DMS153 (cell line): Measurements from ENCODE around the gene KLK15.
"Not testable (repeated sequence)": the region's sequence is repeated elsewhere in the genome, so short reads cannot be mapped to it uniquely, and the experiment has no call there.

ENCODE experiments used
- DNase-seq: peaks from one replicate; lab custom pipeline; 2025; lab: John Stamatoyannopoulos, UW

KLK15 gene

GRCh38 chr19:50796128-50796633, 37.2 kb downstream of the KLK15 start:
- DNase-seq: no peak

- DNase-seq: no peak
Observed at GRCh38 chr19:50795664-50796073, 37.7 kb downstream of the KLK15 start.

GRCh38 chr19:50794876-50795663, 38.3 kb downstream of the KLK15 start:
- no peak for DNase-seq

- DNase-seq: no peak
Observed at GRCh38 chr19:50794074-50794875, 39.1 kb downstream of the KLK15 start.

GRCh38 chr19:50793558-50794065, 39.8 kb downstream of the KLK15 start:
- no peak for DNase-seq

- no peak for DNase-seq
Observed at GRCh38 chr19:50792272-50793250, 40.8 kb downstream of the KLK15 start.

GRCh38 chr19:50791594-50792271, 41.6 kb downstream of the KLK15 start:
- DNase-seq: no peak

- no peak for DNase-seq
Observed at GRCh38 chr19:50790922-50791467, 42.4 kb downstream of the KLK15 start.

GRCh38 chr19:50790396-50790795, 43.0 kb downstream of the KLK15 start, which contains the start of gene ACP4:
Gene ACP4 (plus strand): TSS chr19:50790415. CDS start chr19:50790415, 0 bp downstream.
- DNase-seq: no peak

- no peak for DNase-seq
Observed at GRCh38 chr19:50785329-50785728, 48.0 kb downstream of the KLK15 start.

GRCh38 chr19:50784710-50785109, 48.7 kb downstream of the KLK15 start:
- no peak for DNase-seq

GRCh38 chr19:50783848-50784152, 49.6 kb downstream of the KLK15 start:
- DNase-seq: not testable (repeated sequence)

- DNase-seq: no peak
Observed at GRCh38 chr19:50780753-50781435, 52.5 kb downstream of the KLK15 start.

GRCh38 chr19:50779504-50780457, 53.6 kb downstream of the KLK15 start:
- DNase-seq: no peak

GRCh38 chr19:50778906-50779430, 54.4 kb downstream of the KLK15 start:
- DNase-seq: no peak

- DNase-seq: no peak
Observed at GRCh38 chr19:50777830-50778303, 55.5 kb downstream of the KLK15 start.

- DNase-seq: no peak
Observed at GRCh38 chr19:50777261-50777660, 56.1 kb downstream of the KLK15 start.

- no peak for DNase-seq
Observed at GRCh38 chr19:50776131-50776530, 57.2 kb downstream of the KLK15 start.
